GM19023 (cell line): ENCODE measurements around the gene LCOR.
"Not testable (repeated sequence)": the region's sequence is repeated elsewhere in the genome, so short reads cannot be mapped to it uniquely, and the experiment has no call there.

Source experiments
- ATAC-seq: cut with Tn5 transposase; IDR thresholded peaks from one replicate; pipeline ENCODE4 v1.9.1; 2021; ENCODE audit warnings: mild to moderate bottlenecking, moderate library complexity; ENCODE audit not compliant: unreplicated experiment

The LCOR gene

DNA sequence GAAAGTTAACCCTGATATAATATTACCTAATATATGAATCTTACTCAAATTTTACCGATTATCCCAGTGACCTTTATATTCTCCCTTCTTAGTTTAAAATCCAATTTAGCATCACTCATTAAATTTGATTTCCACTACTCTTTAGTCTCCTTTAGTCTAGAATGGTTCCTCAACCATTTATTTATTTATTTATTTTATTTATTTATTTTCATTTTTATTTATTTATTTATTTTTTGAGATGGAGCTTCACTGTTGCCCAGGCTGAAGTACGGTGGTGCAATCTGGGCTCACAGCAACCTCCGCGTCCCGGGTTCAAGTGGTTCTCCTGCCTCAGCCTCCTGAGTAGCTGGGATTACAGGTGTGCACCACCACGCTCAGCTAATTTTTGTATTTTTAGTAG is 92.8 kb downstream of the LCOR start:
- no peak for ATAC-seq

DNA sequence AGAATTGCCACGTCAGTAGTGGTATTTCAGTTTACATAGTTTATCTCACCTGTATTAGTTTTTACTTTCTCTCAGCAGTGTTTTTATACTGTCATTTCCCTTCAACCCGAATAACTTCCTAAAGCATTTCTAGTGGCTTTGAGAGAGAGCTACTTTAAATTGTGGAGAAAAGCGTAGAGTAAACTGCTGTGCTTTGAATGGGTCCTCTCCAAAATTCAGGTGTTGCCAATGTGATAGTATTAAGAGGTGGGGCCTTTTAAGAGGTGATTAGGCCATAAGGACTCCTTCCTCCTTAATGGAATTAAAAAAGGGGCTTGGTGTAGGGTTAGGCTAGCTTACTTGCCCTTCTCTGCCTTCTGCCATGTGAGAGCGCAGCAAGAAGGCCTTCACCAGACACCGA is 98.4 kb downstream of the LCOR start:
- no peak for ATAC-seq

DNA sequence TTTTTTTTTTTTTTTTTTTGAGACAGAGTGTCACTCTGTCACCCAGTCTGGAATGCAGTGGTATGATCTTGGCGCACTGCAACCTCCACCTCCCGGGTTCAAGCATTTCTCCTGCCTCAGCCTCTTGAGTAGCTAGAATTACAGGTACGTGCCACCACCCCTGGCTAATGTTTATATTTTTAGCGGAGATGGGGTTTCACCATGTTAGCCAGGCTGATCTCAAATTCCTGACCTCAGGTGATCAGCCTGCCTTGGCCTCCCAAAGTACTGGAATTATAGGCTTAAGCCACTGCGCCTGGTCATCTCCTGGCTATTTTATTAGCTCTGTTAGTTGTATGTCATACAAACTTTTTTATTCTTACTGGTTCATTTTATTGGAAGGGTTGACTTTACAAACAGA is 103.0 kb downstream of the LCOR start:
- ATAC-seq, result no peak

DNA sequence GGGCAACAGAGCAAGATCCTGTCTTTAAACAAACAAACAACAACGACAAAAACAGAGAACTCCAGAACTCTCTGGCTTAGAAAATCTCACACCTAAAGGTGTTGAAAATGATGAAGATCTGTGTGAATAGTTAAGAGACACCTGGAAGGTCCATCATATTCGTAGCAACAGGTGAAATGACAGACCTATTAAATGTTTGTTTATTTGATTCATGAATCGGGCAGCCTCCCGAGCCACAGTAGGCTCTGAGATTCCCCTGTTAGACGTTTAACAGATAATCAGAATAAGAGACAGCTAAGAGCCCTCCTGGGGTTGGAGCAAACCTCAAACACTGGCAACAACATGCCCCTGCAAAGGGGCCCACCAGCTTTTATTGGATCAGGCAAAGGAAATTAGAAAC is 103.7 kb downstream of the LCOR start:
- ATAC-seq, result no peak

DNA sequence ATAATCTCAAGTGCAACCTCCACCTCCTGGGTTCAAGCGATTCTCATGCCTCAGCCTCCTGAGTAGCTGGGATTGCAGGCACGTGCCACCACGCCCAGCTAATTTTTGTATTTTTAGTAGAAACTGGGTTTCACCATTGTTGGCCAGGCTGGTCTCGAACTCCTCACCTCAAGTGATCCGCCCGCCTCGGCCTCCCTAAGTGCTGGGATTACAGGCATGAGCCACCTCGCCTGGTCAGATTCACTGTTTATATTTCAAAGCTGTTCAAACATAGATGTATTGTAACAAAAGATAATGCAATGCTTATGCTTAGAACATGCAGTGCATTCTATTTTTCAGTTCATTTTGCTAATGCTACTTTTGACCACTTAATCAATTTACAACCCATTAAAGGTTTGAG is 111.1 kb downstream of the LCOR start:
- ATAC-seq, result not testable (repeated sequence)

DNA sequence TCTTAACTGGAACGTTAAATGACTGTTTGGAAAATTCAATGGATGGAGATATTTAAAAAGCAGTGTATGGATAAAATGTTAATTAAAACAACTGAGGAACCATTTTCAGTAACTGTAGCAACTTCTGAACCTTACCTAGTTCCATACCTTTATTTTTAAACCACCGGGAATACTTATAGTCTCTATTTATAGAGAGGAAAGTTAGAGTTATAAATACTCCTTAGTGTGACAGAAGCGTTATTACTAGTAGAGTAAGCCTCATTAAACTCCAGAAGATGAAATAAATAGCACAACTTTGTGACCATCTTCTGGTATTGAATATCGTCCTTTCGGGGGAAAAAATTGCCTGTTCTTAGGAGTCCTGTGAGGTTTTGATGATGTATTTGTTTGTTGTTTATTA is 114.9 kb downstream of the LCOR start:
- ATAC-seq, result no peak

DNA sequence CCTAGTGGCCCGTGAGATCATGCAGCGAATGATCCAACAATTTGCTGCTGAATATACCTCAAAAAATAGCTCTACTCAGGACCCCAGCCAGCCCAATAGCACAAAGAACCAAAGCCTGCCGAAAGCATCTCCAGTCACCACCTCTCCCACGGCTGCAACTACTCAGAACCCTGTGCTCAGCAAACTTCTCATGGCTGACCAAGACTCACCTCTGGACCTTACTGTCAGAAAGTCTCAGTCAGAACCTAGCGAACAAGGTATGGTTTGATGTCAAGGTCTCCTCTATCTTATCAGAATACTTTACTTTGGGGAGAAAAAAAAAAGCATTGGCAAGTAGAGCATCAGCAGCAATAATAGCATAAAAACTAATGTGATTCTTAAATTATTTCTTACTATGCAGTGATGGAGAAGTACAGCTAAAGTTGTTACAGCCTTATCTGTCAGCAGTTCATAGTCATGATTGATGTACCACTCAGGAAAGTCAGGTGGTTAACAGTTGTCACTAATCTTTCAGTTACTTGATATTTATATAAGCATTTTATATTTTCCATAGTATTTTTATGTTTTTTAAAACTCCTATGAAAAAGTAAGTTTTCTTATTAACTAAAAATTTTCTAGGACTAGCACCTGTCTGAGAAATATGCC is 117.1 kb downstream of the LCOR start:
- ATAC-seq, result no peak

DNA sequence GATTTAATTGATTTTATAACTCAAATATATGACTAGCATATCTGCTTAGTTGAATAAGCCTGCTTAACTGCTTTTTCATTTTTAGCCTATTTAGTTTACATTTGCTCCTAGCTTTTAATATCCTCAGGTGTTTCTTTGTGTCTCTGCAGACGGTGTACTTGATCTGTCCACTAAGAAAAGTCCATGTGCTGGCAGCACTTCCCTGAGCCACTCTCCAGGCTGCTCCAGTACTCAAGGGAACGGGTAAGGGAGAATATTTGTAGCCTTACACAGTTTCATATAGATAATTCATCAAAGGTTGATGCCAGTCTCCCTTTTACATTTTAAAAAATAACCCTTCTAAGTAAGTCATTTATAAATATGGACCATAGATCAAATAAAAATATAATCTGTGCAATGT is 119.9 kb downstream of the LCOR start:
- no peak for ATAC-seq

DNA sequence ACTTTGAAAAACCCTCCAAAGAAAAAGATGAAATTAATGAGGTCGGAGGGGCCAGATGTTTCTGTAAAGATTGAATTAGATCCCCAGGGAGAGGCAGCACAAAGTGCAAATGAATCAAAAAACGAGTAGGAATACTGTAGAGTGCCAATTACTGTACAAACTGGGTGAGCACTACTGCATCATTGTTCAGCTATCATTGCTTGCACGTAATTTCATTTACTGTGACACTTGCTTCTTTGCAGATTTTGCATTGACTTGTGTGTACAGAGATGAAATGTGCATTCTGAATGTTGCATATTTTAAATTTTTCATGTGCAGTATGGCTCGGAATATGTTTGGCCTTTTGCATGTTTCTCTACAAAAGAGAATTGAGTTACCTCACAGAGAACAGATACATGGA is 123.7 kb downstream of the LCOR start:
- no peak for ATAC-seq

DNA sequence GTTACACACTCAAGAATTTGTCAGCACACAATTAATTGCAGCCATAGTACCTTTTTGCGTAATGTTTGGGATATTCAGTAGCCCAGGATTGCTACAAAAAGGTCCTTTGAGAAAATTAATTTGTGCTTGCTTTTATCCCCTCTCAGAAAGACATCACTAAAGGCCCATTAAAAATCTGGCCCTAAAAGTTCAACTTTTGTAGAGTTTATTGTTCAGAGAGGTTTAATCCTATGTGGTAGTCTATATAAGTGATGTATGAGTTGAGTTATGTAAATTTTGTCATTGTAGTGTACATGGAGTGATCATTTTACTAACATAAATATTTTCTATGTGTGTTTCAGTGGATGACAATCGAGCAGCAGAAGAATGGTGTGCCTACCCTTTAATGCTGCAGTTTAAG is 126.0 kb downstream of the LCOR start:
- ATAC-seq, result no peak

DNA sequence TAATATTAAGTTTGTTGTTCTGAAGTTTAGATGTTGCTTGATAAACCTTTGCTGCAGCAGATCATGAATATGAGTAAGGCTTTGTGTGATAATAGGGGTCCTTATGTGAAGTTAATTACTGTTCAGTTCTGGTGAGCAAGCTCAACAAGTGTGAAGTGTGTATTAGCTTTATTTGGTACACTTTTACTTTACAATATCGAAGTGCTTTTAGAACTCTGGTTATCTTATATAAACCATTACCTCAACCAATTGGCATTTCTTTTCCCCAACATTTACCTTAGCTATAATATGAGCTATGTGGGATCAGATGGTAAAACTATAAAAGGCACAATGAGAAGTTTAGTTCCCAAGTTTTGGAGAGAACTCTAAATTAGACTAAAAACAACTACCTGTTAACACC is 127.6 kb downstream of the LCOR start:
- no peak for ATAC-seq

DNA sequence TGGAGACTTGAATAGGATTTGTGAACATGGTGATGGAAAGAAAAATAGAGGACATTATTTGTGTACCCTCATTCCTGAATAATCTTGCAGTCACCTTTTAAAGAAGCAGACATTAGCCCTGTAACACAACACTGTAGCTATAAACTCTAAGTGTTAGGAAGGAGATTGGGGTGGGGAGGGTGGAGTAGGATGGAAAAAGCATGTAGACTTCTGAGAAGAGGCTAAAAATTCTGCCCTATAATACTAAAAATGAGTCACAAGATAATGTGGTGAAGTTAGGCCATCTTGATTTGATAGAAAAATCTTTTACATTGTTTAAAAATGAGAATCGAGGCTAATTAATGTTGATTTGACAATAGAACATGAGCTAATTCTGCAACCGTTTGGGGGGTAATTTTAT is 128.8 kb downstream of the LCOR start:
- ATAC-seq, result no peak

DNA sequence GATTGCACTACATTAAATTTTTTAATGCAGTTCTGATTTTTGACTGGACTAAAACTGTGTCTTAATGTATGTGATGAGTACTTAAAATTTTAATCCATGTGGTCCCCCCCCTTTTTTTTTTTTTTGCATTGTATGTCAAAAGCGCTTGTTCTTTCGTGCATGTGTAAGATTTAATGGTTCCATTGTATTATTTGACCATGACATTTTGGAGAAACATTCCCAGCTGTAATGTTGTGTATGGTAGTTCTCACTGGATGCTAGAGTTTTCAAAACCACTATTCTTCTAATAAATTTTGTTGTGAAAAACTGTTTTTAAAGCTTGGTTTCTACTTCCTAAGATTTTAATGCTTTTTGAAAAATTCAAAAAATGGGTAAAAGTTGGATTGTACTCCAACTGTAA is 132.0 kb downstream of the LCOR start:
- ATAC-seq, result no peak

DNA sequence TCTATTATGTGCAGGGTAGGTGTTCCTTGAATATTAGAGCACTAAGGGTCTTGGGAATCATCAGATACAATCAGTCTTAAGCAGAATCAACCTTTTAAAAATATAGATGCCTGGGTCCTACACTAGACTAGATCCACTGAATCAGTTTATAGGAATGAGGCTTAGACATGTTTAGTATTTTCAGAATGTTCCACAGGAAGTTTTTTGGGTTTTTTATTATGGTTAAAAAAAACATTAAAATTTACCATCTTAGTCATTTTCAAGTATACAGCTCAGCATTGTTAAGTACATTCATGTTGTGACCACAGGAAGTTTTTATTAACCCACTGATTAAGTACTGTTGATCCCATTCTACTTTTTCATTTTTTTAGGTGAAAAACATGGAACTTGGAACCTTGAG is 135.7 kb downstream of the LCOR start:
- ATAC-seq, result no peak

DNA sequence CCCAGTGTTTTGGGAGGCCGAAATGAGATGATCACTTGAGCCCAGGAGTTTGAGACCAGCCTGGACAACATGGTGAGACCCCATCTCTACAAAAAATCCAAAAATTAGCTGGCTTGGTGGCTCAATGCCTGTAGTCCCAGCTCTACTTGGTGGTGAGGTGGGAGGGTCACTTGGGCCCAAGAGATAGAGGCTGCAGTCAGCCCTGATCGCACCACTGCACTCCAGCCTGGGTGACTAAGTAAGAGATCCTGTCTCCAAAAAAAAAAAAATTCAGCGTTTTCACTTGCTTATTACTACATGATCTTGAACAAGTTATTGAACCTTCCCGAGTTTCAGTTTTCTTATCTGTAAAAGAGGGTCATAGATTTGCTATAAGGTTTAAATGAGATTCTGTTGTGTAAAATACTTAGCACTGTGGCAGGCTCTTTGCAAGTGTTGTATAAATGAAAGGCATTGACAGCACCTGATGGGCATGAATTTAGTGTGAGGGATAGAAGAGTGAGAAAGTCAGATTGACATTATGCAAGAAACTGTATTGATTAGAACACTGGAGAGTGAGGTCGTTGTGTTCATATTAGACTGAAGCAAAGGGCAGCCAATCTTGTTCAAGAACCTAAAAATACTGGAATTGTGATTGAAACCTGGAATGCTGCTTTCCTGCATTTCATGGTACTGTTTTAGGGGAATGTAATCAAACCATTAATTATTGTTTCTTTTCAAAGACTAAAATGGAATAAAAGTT is 136.8 kb downstream of the LCOR start:
- ATAC-seq, result no peak

DNA sequence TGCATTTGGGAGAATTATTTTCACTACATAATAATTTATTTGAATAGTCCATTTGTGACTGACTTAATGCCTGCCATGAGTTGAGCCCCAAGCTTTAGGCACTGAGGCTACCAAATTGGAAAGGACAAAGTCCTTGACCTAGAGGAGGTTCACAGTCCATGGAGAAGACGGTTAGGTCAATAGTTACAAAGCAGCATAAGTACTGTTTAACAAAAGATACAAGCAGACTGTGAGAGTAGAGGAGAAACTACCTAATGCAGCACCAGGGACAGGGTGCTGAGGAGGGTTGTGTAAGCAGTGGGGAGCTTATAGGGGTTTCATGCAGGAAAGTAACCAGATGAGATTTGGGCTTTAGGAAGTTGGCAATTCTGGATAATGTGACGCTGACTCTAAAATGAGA is 139.2 kb downstream of the LCOR start:
- no peak for ATAC-seq

DNA sequence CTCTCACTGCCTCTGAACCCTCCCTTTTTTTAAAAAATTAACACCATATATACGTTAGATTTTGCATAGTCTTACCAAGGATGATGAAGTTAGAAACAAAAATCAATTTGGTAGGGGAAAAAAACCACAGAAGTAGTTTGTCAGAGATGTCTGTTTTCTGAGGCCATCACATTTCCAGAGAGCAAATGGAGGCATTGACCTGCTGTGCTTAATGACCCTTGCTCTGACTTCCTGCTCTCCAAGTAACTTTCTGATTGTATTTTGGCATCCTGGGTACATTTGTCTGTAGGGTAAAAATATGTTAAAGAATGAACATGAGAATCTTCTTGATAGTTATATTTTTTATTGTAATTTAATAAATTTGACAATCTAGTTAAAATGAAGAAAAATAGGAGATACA is 140.2 kb downstream of the LCOR start:
- ATAC-seq, result no peak

DNA sequence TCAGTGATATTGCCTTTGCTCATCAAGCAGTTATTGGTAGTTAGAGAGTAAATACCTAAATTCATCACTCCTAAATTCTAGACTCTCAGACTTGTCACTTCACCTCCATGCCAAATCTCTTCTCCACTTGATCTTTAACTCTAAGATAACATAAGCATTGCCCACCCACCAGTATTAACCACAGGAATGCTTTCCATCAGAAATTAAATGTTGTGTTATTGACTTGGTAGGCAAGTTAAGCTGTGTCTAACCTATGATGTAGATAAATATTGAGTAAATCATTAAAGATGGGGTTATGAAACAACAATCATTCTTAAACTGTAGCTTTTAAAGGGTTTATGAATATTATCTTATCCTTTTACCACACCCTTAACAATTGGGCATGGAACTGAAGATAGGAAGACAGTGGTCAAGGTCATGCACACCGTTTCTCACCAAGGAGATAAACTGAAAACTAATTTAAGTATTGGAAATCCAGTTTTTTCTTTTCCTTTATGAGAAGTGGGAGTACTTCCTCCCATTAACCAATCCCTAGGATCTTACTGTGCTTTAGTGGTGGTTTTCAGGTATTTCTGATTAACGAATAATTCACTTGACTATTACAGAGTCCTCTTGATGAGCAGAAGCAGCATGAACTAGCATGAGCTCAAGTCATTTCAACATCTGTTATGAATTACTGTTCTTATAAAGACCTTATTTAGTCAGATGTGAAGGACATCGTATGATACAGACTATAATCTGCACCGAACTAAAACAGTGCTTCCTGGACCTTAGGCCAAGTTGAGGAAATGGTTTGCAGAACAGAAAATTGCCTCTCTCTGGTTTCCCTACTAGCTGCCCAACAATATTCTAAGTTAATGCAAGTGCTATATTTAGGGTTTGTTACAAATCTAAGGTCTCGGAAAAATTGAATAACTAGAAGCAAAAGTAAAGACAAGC is 142.0 kb downstream of the LCOR start:
- ATAC-seq, result no peak

DNA sequence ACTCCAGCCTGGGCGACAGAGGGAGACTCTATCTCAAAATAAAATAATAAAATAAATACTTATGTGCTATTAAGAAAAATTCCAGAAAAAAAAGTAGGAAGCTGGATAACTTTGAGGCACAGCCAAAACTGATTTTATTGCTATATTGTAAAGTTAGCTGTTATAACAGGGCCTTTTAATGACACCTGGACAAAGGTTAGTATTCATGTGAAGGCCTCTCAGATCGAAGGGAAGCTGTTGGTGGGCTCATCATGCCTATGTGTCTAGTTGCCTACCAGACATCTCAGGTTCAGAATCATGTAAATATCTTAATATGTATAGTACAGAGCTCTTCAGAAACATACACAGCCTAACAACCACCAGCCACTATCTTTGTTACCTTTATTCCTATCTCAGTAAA is 143.0 kb downstream of the LCOR start:
- ATAC-seq, result no peak

DNA sequence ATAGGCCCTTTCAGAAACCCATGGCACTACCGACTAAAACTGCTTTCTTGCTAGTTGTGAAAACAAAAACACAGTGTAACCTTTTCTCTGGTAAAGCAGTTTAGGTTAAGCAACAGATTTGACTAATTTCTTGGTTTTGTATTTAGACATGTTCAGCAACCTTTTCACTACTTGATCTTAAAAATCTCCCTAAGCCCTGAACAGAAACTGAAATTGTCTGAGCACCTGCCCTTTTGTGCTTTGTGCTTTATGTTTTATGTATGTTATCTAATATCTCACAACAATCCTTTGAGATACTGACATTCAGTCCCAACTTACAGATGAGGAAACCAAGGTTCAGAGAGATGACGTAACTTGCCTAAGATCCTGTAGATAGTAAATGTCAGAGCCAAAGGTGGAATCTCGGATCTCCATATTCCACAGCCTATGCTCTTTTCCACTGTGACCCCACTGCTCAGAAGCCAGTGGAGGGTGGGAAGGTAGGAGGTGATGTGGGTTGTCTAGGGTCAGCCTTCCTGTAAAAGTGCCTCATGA is 146.6 kb downstream of the LCOR start:
- ATAC-seq, result peak; percentile 81

DNA sequence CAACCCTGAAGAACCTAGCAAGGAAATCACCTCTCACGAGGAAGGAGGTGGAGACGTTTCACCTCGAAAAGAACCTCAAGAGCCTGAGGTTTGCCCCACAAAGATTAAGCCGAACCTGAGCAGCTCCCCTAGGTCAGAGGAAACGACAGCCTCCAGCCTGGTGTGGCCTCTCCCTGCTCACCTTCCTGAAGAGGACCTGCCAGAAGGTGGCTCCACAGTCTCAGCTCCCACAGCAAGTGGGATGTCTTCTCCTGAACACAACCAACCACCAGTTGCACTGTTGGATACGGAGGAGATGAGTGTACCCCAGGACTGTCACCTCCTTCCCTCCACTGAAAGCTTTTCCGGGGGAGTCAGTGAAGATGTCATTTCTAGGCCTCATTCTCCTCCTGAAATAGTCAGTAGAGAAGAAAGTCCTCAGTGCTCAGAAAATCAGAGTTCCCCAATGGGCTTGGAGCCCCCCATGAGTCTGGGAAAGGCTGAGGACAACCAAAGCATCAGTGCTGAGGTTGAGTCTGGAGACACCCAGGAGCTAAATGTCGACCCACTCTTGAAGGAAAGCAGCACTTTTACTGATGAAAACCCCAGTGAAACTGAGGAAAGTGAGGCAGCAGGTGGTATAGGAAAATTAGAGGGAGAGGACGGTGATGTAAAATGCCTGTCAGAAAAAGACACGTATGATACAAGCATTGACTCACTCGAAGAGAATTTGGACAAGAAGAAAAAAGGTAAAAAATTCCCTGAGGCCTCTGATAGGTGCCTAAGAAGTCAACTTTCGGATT is 150.2 kb downstream of the LCOR start:
- ATAC-seq, result no peak
